Pons (tissue), 1 donor: ENCODE results near the gene LAMA4.

Experiments
- DNase-seq: peaks from one replicate; pipeline ENCODE4 v3.0.0-alpha.2; 2016; ENCODE audit warnings: low spot score

LAMA4 gene

GRCh38 chr6:112253841-112254816, at the start of gene LAMA4:
Gene LAMA4, minus strand, starts transcription at chr6:112254567. Its CDS starts 417 bp downstream, at chr6:112254150.
- no peak for DNase-seq

- DNase-seq = no peak
These were observed 47.9 kb upstream of the LAMA4 start for GRCh38 chr6:112302142-112302705.

- DNase-seq = no peak
These were observed 46.5 kb upstream of the LAMA4 start for GRCh38 chr6:112300896-112301295.

GRCh38 chr6:112298816-112299281, 44.5 kb upstream of the LAMA4 start:
- no peak for DNase-seq

GRCh38 chr6:112298021-112298745, 43.8 kb upstream of the LAMA4 start:
- DNase-seq = no peak

- DNase-seq = no peak
These were observed 42.3 kb upstream of the LAMA4 start for GRCh38 chr6:112296694-112297093.

GRCh38 chr6:112296122-112296521, 41.8 kb upstream of the LAMA4 start:
- peak; percentile 7 for DNase-seq

- DNase-seq = no peak
These were observed 36.9 kb upstream of the LAMA4 start for GRCh38 chr6:112291161-112291762.

GRCh38 chr6:112289038-112289566, 34.7 kb upstream of the LAMA4 start:
- peak; percentile 17 for DNase-seq

GRCh38 chr6:112288475-112288874, 34.1 kb upstream of the LAMA4 start:
- DNase-seq = no peak

GRCh38 chr6:112287577-112288225, 33.3 kb upstream of the LAMA4 start:
- no peak for DNase-seq

- no peak for DNase-seq
These were observed 32.3 kb upstream of the LAMA4 start for GRCh38 chr6:112286500-112287144.

GRCh38 chr6:112286010-112286409, 31.6 kb upstream of the LAMA4 start:
- DNase-seq = no peak

- DNase-seq = no peak
These were observed 30.2 kb upstream of the LAMA4 start for GRCh38 chr6:112284603-112285002.

GRCh38 chr6:112283621-112284020, 29.3 kb upstream of the LAMA4 start:
- no peak for DNase-seq

GRCh38 chr6:112281821-112282615, 27.7 kb upstream of the LAMA4 start:
- peak; percentile 43 for DNase-seq

- DNase-seq = no peak
These were observed 24.9 kb upstream of the LAMA4 start for GRCh38 chr6:112279031-112279935.

- no peak for DNase-seq
These were observed 21.0 kb upstream of the LAMA4 start for GRCh38 chr6:112275365-112275764.

- DNase-seq = no peak
These were observed 20.4 kb upstream of the LAMA4 start for GRCh38 chr6:112274774-112275173.
